A673 (cell line): Measurements from ENCODE around the gene YJEFN3. TPM values are rescaled to one million over a fixed set of nuclear protein-coding genes. Genes with fewer than 3 reads are reported as not detected.

Source experiments
- BruUV-seq: library from RNA; stranded (reverse); fragments of 400-500 nt; replicated peaks from 2 replicates; lab custom pipeline; 2021; lab: Mats Ljungman, UMichigan
- CTCF ChIA-PET: fragments of 300-600 bp; sonication (Branson Sonifier 250); formaldehyde crosslinking; loops from one replicate; lab custom pipeline; 2022; ENCODE audit warnings: antibody characterized with exemption; lab: Charles Lee
- POLR2A ChIA-PET: fragments of 300-600 bp; sonication (Branson Sonifier 250); formaldehyde crosslinking; loops from one replicate; lab custom pipeline; 2022; ENCODE audit warnings: antibody characterized with exemption; ENCODE audit not compliant: low non-redundant PET; lab: Charles Lee
- DNase-seq: peaks from one replicate; pipeline ENCODE4 v3.0.0-alpha.2; 2015; ENCODE audit warnings: low spot score
- H3K27ac ChIP-seq: fragments of 200-600 bp; sonication (generic); 2 replicates; pipeline ENCODE4 v1.5.1; 2016; ENCODE audit warnings: mixed run types, low read depth, mild to moderate bottlenecking, mixed read lengths, antibody characterized with exemption, low read length; ENCODE audit not compliant: poor library complexity, severe bottlenecking
- H3K27me3 ChIP-seq: fragments of 200-600 bp; sonication (generic); replicated peaks from 2 replicates; pipeline ENCODE4 v1.6.1; 2017; ENCODE audit warnings: mixed run types, low read depth, mild to moderate bottlenecking, mixed read lengths, antibody characterized with exemption, low read length; ENCODE audit not compliant: insufficient read depth, poor library complexity
- H3K36me3 ChIP-seq: fragments of 200-600 bp; sonication (generic); 2 replicates; pipeline ENCODE4 v1.6.1; 2016; ENCODE audit warnings: mixed run types, mild to moderate bottlenecking, mixed read lengths, antibody characterized with exemption, low read length; ENCODE audit not compliant: insufficient read depth, poor library complexity, severe bottlenecking
- H3K4me1 ChIP-seq: fragments of 200-600 bp; sonication (generic); 2 replicates; pipeline ENCODE4 v1.6.1; 2017; ENCODE audit warnings: mixed run types, mild to moderate bottlenecking, mixed read lengths, antibody characterized with exemption, low read length; ENCODE audit not compliant: insufficient read depth, poor library complexity, severe bottlenecking
- H3K4me3 ChIP-seq: fragments of 200-600 bp; sonication (generic); 2 replicates; pipeline ENCODE4 v1.5.1; 2016; ENCODE audit warnings: low read depth, mixed run types, mild to moderate bottlenecking, mixed read lengths, low read length; ENCODE audit not compliant: poor library complexity, severe bottlenecking
- H3K9me3 ChIP-seq: fragments of 200-600 bp; sonication (generic); 2 replicates; pipeline ENCODE4 v1.6.1; 2016; ENCODE audit warnings: mixed run types, low read depth, mild to moderate bottlenecking, mixed read lengths, antibody characterized with exemption, low read length; ENCODE audit not compliant: poor library complexity, severe bottlenecking
- CTCF ChIP-seq: fragments of 300-800, 200-600 bp; sonication (generic); conservative IDR thresholded peaks from 2 replicates; pipeline ENCODE4 v1.5.1; 2017; ENCODE audit warnings: low read depth, mild to moderate bottlenecking, antibody characterized with exemption, low read length, moderate library complexity, mixed read lengths
- EZH2 ChIP-seq: fragments of 200-600 bp; sonication (generic); IDR thresholded peaks from 2 replicates; pipeline ENCODE4 v1.6.1; 2017; ENCODE audit warnings: borderline replicate concordance, low read depth, mild to moderate bottlenecking, mixed read lengths, antibody characterized with exemption, low read length; ENCODE audit not compliant: poor library complexity, severe bottlenecking
- intact Hi-C: fragments of 100-400 bp; cut with micrococcal nuclease; formaldehyde crosslinking; loops from one replicate; pipeline ENCODE4 v1.10.0; 2022; ENCODE audit not compliant: unreplicated experiment
- total RNA-seq: library from RNA; stranded (reverse); gene quantifications from 2 replicates; pipeline ENCODE4 v1.2.3, GENCODE V29; 2021

The YJEFN3 gene
- total RNA-seq, 1 experiment from 2014 or later: 8.6 TPM

- TF ChIP-seq CTCF (no peak), EZH2 (no peak)
- no peaks in the 10 kb centered on the region for H3K9me3 ChIP-seq
- no peak overlapping the region for H3K4me3 ChIP-seq
- CTCF ChIA-PET: interaction anchor here (0.7 kb wide), 1 partner anchor 1013 kb away, joined by 3 read pairs; no protein-coding TSS in a partner anchor
- H3K27ac ChIP-seq: no peak overlapping the region
- DNase-seq: no peak
- POLR2A ChIA-PET: no interaction called here
- no peaks in the 10 kb centered on the region for H3K27me3 ChIP-seq
- intact Hi-C loops: no loop called here
- H3K4me1 ChIP-seq: no peaks in the 10 kb centered on the region
- peaks cover 53% of the 10 kb centered on the region for H3K36me3 ChIP-seq
- BruUV-seq: no TSS peak
Observed at GRCh38 chr19:19507354-19507753, 21.4 kb upstream of the YJEFN3 start.

- no peak overlapping the region for H3K27ac ChIP-seq
Observed at GRCh38 chr19:19508217-19508616, 20.5 kb upstream of the YJEFN3 start.

GRCh38 chr19:19510432-19510831 lies 18.3 kb upstream of the YJEFN3 start:
- Histone ChIP-seq H3K36me3 (peaks cover 23% of the 10 kb centered on the region), H3K4me3 (no peak overlapping the region), H3K27ac (no peak overlapping the region), H3K27me3 (no peaks in the 10 kb centered on the region), H3K9me3 (no peaks in the 10 kb centered on the region), H3K4me1 (no peaks in the 10 kb centered on the region)
- TF ChIP-seq EZH2 (no peak), CTCF (no peak)
- DNase-seq: no peak
- ChIA-PET POLR2A (interaction anchor here (0.6 kb wide), 1 partner anchor 172 kb away, joined by 5 read pairs; no protein-coding TSS in a partner anchor), CTCF (no interaction called here)
- BruUV-seq: no TSS peak
- intact Hi-C loops: no loop called here

More at GRCh38 chr19:19508217-19508616, 20.5 kb upstream of the YJEFN3 start:
- Histone ChIP-seq H3K4me1 (no peaks in the 10 kb centered on the region), H3K9me3 (no peaks in the 10 kb centered on the region), H3K27me3 (no peaks in the 10 kb centered on the region), H3K4me3 (no peak overlapping the region), H3K36me3 (peaks cover 44% of the 10 kb centered on the region)
- intact Hi-C loops: no loop called here
- no peak for TF ChIP-seq EZH2
- no peak for TF ChIP-seq CTCF
- no peak for DNase-seq
- CTCF ChIA-PET: no interaction called here
- BruUV-seq: no TSS peak
- POLR2A ChIA-PET: no interaction called here
